ENCODE results near the gene PARD6G.

GRCh38 chr18:80167331-80167730 is 80.0 kb downstream of the PARD6G start:
- TF ChIP-seq CTCF (IDR thresholded peaks at IDR 0.05; ENCODE audit: low read depth, low read length, poor library complexity, severe bottlenecking) = no peak
- TF ChIP-seq EZH2phosphoT487 (IDR thresholded peaks at IDR 0.05; ENCODE audit: borderline replicate concordance, low read length) = no peak
